ENCODE data around the gene NUPR1.

GRCh38 chr16:28491230-28491969 is 47.4 kb downstream of the NUPR1 start:
- no peak; the same call in 2 of the 3 replicates for TF ChIP-seq CTCF (IDR thresholded peaks at IDR 0.05)
- no peak for TF ChIP-seq JUNB (IDR thresholded peaks at IDR 0.05)
- no peak for TF ChIP-seq CBX2 (IDR thresholded peaks at IDR 0.05; ENCODE audit: borderline replicate concordance, low read depth)
- no peak for TF ChIP-seq POLR2A (IDR thresholded peaks at IDR 0.05; ENCODE audit: low read length)
- no peak for TF ChIP-seq RNF2 (IDR thresholded peaks at IDR 0.05; ENCODE audit: borderline replicate concordance, low read depth)
- no peak for TF ChIP-seq NPAS2 (CRISPR knock-in tag; IDR thresholded peaks at IDR 0.05; ENCODE audit: borderline replicate concordance)

Data from A549 (cell line).